ENCODE data around the gene PDYN.

DNA sequence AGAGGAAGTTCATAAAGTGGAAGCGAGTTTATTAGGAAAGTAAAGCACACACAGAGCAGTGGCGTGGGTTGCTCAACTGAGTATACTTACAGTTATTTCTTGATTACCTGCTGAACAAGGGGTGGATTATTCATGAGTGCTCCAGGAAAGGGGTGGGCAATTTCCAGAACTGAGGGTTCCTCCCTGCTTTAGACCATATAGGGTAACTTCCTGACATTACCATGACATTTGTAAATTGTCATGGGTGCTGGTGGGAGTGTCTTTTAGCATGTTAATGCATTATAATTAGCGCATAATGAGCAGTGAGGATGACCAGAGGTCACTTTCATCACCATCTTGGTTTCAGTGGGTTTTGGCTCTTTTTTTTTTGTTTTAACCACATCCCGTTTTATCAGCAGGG lies 29.8 kb downstream of the PDYN start:
- TF ChIP-seq, protein P1, sequence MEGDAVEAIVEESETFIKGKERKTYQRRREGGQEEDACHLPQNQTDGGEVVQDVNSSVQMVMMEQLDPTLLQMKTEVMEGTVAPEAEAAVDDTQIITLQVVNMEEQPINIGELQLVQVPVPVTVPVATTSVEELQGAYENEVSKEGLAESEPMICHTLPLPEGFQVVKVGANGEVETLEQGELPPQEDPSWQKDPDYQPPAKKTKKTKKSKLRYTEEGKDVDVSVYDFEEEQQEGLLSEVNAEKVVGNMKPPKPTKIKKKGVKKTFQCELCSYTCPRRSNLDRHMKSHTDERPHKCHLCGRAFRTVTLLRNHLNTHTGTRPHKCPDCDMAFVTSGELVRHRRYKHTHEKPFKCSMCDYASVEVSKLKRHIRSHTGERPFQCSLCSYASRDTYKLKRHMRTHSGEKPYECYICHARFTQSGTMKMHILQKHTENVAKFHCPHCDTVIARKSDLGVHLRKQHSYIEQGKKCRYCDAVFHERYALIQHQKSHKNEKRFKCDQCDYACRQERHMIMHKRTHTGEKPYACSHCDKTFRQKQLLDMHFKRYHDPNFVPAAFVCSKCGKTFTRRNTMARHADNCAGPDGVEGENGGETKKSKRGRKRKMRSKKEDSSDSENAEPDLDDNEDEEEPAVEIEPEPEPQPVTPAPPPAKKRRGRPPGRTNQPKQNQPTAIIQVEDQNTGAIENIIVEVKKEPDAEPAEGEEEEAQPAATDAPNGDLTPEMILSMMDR (IDR thresholded peaks at IDR 0.05), result no peak
- no peak for TF ChIP-seq POLR2A (IDR thresholded peaks at IDR 0.05)

Measured in esophagus squamous epithelium (tissue), 4 donors.